Measurements from ENCODE around the gene SH2D4B.

GRCh38 chr10:80609331-80609730 lies 71.6 kb downstream of the SH2D4B start:
- TF ChIP-seq YY1 (IDR thresholded peaks at IDR 0.05; ENCODE audit: insufficient read depth, insufficient read length) (no peak), ZNF274 (IDR thresholded peaks at IDR 0.05; ENCODE audit: low read depth, low read length) (no peak), SUZ12 (IDR thresholded peaks at IDR 0.05; ENCODE audit: extremely low read depth, insufficient read depth, insufficient read length) (no peak)
